Measurements from ENCODE around the gene ZSCAN18. TPM values are rescaled to one million over a fixed set of nuclear protein-coding genes. Genes with fewer than 3 reads are reported as not detected.

The ZSCAN18 gene
- total RNA-seq, 2 donors from 2014 or later: 17.1 to 22.9 TPM

DNA sequence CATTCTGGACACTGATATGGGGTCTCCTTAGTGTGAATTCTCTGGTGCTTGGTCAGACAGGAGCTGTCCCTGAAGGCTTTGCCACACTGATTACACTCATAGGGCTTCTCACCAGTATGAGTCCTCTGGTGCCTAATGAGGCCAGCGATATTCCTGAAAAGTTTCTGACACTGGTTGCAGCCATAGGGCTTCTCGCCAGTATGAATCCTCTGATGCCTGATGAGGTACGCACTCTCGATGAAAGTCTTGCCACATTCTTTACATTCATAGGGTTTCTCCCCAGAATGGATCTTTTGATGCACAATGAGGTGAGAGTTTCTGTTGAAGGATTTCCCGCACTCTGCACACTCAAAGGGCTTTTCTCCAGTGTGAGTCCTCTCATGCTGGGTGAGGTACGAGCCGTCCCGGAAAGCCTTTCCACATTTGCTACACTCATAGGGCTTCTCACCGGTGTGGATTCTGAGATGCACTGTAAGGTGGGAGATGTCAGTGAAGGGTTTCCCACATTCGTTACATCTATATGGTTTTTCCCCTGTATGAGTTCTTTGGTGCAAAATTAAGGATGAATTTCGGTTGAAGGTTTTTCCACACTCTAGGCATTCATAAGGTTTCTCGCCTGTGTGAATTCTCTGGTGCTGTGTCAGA lies 30.1 kb upstream of the ZSCAN18 start:
- no peak overlapping the region for H3K4me3 ChIP-seq
- no peak overlapping the region for H3K27ac ChIP-seq

DNA sequence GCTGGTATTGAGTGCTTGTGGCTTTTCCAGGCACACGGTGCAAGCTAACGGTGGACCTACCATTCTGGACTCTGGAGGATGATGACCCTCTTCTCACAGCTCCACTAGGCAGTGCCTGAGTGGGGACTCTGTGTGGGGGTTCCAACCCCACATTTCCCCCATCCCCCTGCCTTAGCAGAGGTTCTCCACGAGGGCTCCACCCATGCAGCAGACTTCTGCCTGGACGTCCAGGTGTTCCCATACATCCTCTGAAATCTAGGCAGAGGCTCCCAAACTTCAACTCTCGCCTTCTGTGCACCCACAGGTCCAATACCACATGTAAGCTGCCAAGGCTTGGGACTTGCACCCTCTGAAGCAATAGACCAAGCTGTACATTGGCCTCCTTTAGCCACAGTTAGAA lies 25.3 kb upstream of the ZSCAN18 start:
- intact Hi-C loops (cut with DNase I): no loop called here
- H3K4me1 ChIP-seq: no peaks in the 10 kb centered on the region
- peaks cover 27% of the 10 kb centered on the region for H3K9me3 ChIP-seq
- no peak overlapping the region for H3K27ac ChIP-seq
- TF ChIP-seq, protein P1, sequence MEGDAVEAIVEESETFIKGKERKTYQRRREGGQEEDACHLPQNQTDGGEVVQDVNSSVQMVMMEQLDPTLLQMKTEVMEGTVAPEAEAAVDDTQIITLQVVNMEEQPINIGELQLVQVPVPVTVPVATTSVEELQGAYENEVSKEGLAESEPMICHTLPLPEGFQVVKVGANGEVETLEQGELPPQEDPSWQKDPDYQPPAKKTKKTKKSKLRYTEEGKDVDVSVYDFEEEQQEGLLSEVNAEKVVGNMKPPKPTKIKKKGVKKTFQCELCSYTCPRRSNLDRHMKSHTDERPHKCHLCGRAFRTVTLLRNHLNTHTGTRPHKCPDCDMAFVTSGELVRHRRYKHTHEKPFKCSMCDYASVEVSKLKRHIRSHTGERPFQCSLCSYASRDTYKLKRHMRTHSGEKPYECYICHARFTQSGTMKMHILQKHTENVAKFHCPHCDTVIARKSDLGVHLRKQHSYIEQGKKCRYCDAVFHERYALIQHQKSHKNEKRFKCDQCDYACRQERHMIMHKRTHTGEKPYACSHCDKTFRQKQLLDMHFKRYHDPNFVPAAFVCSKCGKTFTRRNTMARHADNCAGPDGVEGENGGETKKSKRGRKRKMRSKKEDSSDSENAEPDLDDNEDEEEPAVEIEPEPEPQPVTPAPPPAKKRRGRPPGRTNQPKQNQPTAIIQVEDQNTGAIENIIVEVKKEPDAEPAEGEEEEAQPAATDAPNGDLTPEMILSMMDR (IDR thresholded peaks at IDR 0.05): no peak
- no peaks in the 10 kb centered on the region for H3K36me3 ChIP-seq
- H3K9ac ChIP-seq (ENCODE audit: low read depth in 2 of 2, low read length in 2 of 2): no peak overlapping the region
- DNase-seq: no peak
- H3K27me3 ChIP-seq: no peaks in the 10 kb centered on the region
- H3K4me3 ChIP-seq: no peak overlapping the region

More for the DNA sequence above, 30.1 kb upstream of the ZSCAN18 start:
- Histone ChIP-seq H3K9me3 (peaks cover 34% of the 10 kb centered on the region), H3K27me3 (no peaks in the 10 kb centered on the region), H3K9ac (ENCODE audit: low read depth in 2 of 2, low read length in 2 of 2) (no peak overlapping the region), H3K4me1 (no peaks in the 10 kb centered on the region), H3K36me3 (peaks cover 10% of the 10 kb centered on the region)
- intact Hi-C loops (cut with DNase I): no loop called here
- no peak for DNase-seq
- TF ChIP-seq, protein P1 (IDR thresholded peaks at IDR 0.05): no peak

DNA sequence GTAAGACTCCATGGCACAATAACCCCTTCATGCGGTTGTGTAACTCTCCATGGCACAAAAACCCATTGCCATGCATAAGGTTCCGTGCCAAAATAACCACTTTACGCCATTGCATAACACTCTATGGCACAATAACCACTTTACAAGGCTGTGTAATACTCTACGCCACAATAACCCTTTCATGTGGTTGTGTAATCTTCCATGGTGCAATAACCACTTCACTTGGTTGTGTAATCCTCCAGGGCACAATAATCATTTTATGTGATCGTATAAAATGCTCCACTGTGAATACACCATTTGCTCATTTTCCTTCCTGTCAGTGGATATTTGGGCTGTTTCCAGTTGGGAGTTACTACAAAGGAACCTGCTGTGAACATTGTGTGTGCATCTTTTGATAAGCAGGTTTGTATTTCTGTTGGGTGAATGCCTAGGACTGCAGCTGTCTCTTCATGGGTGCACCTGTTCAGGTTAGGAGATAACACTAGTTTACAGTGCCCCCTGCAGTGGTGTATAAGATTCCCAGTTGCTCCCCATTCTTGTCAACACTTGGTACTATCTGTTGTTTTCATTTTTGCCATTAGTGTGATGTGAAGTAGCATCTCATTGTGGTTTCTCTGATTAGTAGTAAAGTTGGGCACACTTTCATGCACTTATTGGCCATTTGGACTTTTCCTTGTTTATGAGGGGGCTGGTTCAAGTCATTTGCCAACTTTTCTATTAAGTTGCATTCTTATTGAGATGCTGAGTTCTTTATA lies 21.1 kb upstream of the ZSCAN18 start:
- no peaks in the 10 kb centered on the region for H3K27me3 ChIP-seq
- no peak overlapping the region for H3K27ac ChIP-seq
- H3K4me3 ChIP-seq: no peak overlapping the region
- H3K9ac ChIP-seq (ENCODE audit: low read depth in 2 of 2, low read length in 2 of 2): no peak overlapping the region
- H3K36me3 ChIP-seq: no peaks in the 10 kb centered on the region
- no peaks in the 10 kb centered on the region for H3K4me1 ChIP-seq
- peaks cover 2% of the 10 kb centered on the region for H3K9me3 ChIP-seq
- intact Hi-C loops (cut with DNase I): no loop called here
- DNase-seq: no peak
- TF ChIP-seq, protein P1 (IDR thresholded peaks at IDR 0.05): no peak

DNA sequence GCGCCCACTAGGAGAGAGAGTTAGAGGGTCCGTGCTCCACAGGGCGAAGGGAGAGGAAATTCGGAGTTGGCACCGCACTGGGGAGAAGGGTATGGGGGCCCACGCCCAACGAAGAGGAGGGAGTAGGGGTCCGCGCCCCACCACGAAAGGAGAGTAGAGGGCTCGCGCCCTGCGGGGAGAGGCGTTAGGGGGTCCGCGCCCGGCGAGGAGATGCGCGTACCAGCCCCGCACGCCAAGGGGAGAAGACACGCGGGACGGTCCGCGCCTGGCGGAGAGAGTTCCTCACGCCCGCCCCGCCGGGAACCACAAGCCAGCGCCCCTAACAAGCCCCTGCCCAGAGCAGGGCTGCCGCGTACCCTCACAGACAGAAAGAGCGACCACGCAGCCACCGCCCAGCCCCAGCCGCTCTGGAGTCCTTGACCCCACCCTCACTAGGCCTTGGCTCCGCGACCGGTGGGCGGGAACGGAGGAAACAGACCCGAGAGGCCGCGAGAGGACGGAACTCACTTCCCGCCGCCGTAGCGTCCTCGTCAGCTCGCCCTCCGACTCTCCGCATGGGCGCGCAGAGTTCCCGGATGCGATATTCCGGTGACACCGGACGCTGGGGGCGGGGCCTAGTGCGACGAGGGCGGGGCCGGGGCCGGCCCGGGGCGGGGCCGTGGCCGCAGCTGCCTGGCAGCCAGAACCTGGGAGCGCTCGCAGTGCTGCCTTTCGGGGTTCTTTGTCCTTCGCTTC lies 20.0 kb upstream of the ZSCAN18 start:
- H3K27me3 ChIP-seq: no peaks in the 10 kb centered on the region
- no peak overlapping the region for H3K9ac ChIP-seq (ENCODE audit: low read depth in 2 of 2, low read length in 2 of 2)
- DNase-seq: no peak
- TF ChIP-seq, protein P1 (IDR thresholded peaks at IDR 0.05): no peak
- intact Hi-C loops (cut with DNase I): no loop called here
- no peaks in the 10 kb centered on the region for H3K4me1 ChIP-seq
- no peak overlapping the region for H3K27ac ChIP-seq
- no peaks in the 10 kb centered on the region for H3K36me3 ChIP-seq
- peaks cover 3% of the 10 kb centered on the region for H3K9me3 ChIP-seq
- H3K4me3 ChIP-seq: no peak overlapping the region

DNA sequence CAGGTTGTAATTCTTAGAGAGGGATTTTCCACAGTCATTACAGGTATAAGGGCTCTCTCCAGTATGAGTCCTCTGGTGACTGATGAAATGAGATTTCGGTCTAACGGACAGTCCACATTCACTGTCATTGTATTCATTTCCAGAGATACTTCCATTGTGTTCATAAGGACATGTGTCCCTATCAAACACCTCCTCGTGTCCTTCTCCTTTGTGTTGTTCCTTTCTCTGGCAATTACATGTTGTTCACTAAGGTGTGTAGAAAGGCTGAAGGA lies 10.5 kb upstream of the ZSCAN18 start:
- TF ChIP-seq, protein P1 (IDR thresholded peaks at IDR 0.05): no peak
- no peak overlapping the region for H3K4me3 ChIP-seq
- no peak for DNase-seq
- H3K27ac ChIP-seq: no peak overlapping the region
- no peaks in the 10 kb centered on the region for H3K36me3 ChIP-seq
- intact Hi-C loops (cut with DNase I): no loop called here
- H3K27me3 ChIP-seq: no peaks in the 10 kb centered on the region
- H3K9me3 ChIP-seq: no peaks in the 10 kb centered on the region
- H3K9ac ChIP-seq (ENCODE audit: low read depth in 2 of 2, low read length in 2 of 2): no peak overlapping the region
- no peaks in the 10 kb centered on the region for H3K4me1 ChIP-seq
